Osteoblast (primary cell): Measurements from ENCODE around the gene LAMC1. TPM values are rescaled to one million over a fixed set of nuclear protein-coding genes. Genes with fewer than 3 reads are reported as not detected.

ENCODE experiments used
- DNase-seq: peaks from one replicate; pipeline ENCODE4 v3.0.0; 2011; ENCODE audit warnings: low spot score, mixed read lengths; ENCODE audit not compliant: insufficient read length; ENCODE audit errors: missing footprints
- H2AFZ ChIP-seq: 2 replicates; pipeline ENCODE4 v1.6.0; 2011; ENCODE audit warnings: mild to moderate bottlenecking, low read length
- H3K27ac ChIP-seq: 2 replicates; pipeline ENCODE4 v1.5.1; 2011; ENCODE audit warnings: mild to moderate bottlenecking, low read depth, low read length, moderate library complexity
- H3K27me3 ChIP-seq: 2 replicates; pipeline ENCODE4 v1.6.0; 2012; ENCODE audit warnings: mild to moderate bottlenecking, control low read depth, inconsistent platforms, low read length, moderate library complexity; ENCODE audit not compliant: insufficient read depth
- H3K36me3 ChIP-seq: 2 replicates; pipeline ENCODE4 v1.5.1; 2011; ENCODE audit warnings: mild to moderate bottlenecking, low read length, control low read depth, moderate library complexity; ENCODE audit not compliant: insufficient read depth
- H3K4me1 ChIP-seq: 2 replicates; pipeline ENCODE4 v1.5.1; 2011; ENCODE audit warnings: mild to moderate bottlenecking, low read length, control low read depth, moderate library complexity; ENCODE audit not compliant: insufficient read depth
- H3K4me2 ChIP-seq: 2 replicates; pipeline ENCODE4 v1.6.0; 2011; ENCODE audit warnings: mild to moderate bottlenecking, low read length; ENCODE audit not compliant: insufficient read depth
- H3K4me3 ChIP-seq: fragments of 200-600 bp; sonication (generic); 3 replicates; pipeline ENCODE4 v1.5.1; 2012; ENCODE audit warnings: mild to moderate bottlenecking, low read length, inconsistent platforms; ENCODE audit not compliant: insufficient read depth
- H3K79me2 ChIP-seq: 2 replicates; pipeline ENCODE4 v1.6.0; 2012; ENCODE audit warnings: mild to moderate bottlenecking, low read length, control low read depth, inconsistent platforms; ENCODE audit not compliant: insufficient read depth
- H3K9me3 ChIP-seq: 2 replicates; pipeline ENCODE4 v1.5.1; 2011; ENCODE audit warnings: low read depth, low read length, control low read depth
- H4K20me1 ChIP-seq: 2 replicates; pipeline ENCODE4 v1.6.0; 2012; ENCODE audit warnings: mild to moderate bottlenecking, low read length, control low read depth; ENCODE audit not compliant: insufficient read depth
- CTCF ChIP-seq: IDR thresholded peaks from 2 replicates; pipeline ENCODE4 v1.5.1; 2011; ENCODE audit warnings: mild to moderate bottlenecking, low read depth, low read length, moderate library complexity; ENCODE audit errors: extremely low read depth
- total RNA-seq: library from RNA; depleted of rRNA; stranded (reverse); fragments of >200 nt; gene quantifications from 2 replicates; pipeline ENCODE4 v1.2.3, GENCODE V29; 2012

The LAMC1 gene
- total RNA-seq, 1 donor = 966 TPM

- no peaks in the 10 kb centered on the region for H3K27me3 ChIP-seq
- H3K4me1 ChIP-seq = no peaks in the 10 kb centered on the region
- no peaks in the 10 kb centered on the region for H3K79me2 ChIP-seq
- H3K4me3 ChIP-seq = no peak overlapping the region
- no peak overlapping the region for H3K27ac ChIP-seq
- no peak overlapping the region for H3K4me2 ChIP-seq
- DNase-seq = no peak
- H3K9me3 ChIP-seq = no peaks in the 10 kb centered on the region
- TF ChIP-seq CTCF = no peak
- H2AFZ ChIP-seq = no peak overlapping the region
- no peaks in the 10 kb centered on the region for H3K36me3 ChIP-seq
- H4K20me1 ChIP-seq = no peaks in the 10 kb centered on the region
Observed at GRCh38 chr1:183004141-183004540, 19.1 kb upstream of the LAMC1 start.

GRCh38 chr1:183011859-183012258 is 11.4 kb upstream of the LAMC1 start:
- no peaks in the 10 kb centered on the region for H3K27me3 ChIP-seq
- TF ChIP-seq CTCF = no peak
- H3K4me1 ChIP-seq = no peaks in the 10 kb centered on the region
- H3K27ac ChIP-seq = no peak overlapping the region
- H3K4me2 ChIP-seq = no peak overlapping the region
- no peaks in the 10 kb centered on the region for H3K9me3 ChIP-seq
- H4K20me1 ChIP-seq = no peaks in the 10 kb centered on the region
- H3K79me2 ChIP-seq = no peaks in the 10 kb centered on the region
- H3K36me3 ChIP-seq = no peaks in the 10 kb centered on the region
- no peak overlapping the region for H3K4me3 ChIP-seq
- no peak for DNase-seq
- no peak overlapping the region for H2AFZ ChIP-seq

GRCh38 chr1:183012301-183012994 is 10.8 kb upstream of the LAMC1 start:
- Histone ChIP-seq H3K4me1 (no peaks in the 10 kb centered on the region), H3K4me3 (no peak overlapping the region), H3K9me3 (no peaks in the 10 kb centered on the region), H3K27ac (no peak overlapping the region), H3K36me3 (no peaks in the 10 kb centered on the region), H2AFZ (no peak overlapping the region), H4K20me1 (no peaks in the 10 kb centered on the region), H3K27me3 (no peaks in the 10 kb centered on the region), H3K79me2 (no peaks in the 10 kb centered on the region), H3K4me2 (no peak overlapping the region)
- TF ChIP-seq CTCF = no peak
- no peak for DNase-seq

- Histone ChIP-seq H4K20me1 (no peaks in the 10 kb centered on the region), H3K36me3 (no peaks in the 10 kb centered on the region), H3K4me3 (no peak overlapping the region), H2AFZ (no peak overlapping the region), H3K9me3 (no peaks in the 10 kb centered on the region), H3K4me2 (no peak overlapping the region), H3K27me3 (no peaks in the 10 kb centered on the region), H3K27ac (no peak overlapping the region), H3K79me2 (peaks cover 9% of the 10 kb centered on the region), H3K4me1 (peaks cover 6% of the 10 kb centered on the region)
- no peak for TF ChIP-seq CTCF
- no peak for DNase-seq
Observed at GRCh38 chr1:183019139-183019740, 4.0 kb upstream of the LAMC1 start.
